ENCODE measurements around the gene DISC1.

DISC1 gene

DNA sequence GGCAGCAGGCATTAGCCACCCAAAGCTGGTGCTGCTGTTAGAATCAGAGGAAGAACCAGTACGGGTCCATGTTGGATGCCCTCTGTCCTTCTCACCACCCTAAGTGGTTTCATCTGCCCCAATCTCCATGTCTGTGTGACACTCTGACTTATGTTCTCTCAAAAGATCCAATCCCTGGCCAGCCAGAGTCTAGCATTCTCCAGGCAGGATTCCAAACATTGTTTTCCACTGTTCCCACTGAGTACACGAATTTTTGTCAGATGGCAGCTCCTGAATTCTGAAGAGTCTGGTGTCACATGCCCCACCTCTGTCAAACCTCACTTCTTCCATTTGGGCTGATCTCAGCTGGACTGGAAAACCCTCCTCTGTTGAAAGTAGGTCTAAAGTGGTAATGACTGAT is 166.0 kb downstream of the DISC1 start (continued):
- TF ChIP-seq, protein P1, sequence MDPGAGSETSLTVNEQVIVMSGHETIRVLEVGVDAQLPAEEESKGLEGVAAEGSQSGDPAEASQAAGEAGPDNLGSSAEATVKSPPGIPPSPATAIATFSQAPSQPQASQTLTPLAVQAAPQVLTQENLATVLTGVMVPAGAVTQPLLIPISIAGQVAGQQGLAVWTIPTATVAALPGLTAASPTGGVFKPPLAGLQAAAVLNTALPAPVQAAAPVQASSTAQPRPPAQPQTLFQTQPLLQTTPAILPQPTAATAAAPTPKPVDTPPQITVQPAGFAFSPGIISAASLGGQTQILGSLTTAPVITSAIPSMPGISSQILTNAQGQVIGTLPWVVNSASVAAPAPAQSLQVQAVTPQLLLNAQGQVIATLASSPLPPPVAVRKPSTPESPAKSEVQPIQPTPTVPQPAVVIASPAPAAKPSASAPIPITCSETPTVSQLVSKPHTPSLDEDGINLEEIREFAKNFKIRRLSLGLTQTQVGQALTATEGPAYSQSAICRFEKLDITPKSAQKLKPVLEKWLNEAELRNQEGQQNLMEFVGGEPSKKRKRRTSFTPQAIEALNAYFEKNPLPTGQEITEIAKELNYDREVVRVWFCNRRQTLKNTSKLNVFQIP (CRISPR knock-in tag; IDR thresholded peaks at IDR 0.05; ENCODE audit: borderline replicate concordance, low read depth) = no peak
- TF ChIP-seq ISL1 (CRISPR knock-in tag; IDR thresholded peaks at IDR 0.05) (no peak), SNAI2 (CRISPR knock-in tag; IDR thresholded peaks at IDR 0.05) (no peak)

DNA sequence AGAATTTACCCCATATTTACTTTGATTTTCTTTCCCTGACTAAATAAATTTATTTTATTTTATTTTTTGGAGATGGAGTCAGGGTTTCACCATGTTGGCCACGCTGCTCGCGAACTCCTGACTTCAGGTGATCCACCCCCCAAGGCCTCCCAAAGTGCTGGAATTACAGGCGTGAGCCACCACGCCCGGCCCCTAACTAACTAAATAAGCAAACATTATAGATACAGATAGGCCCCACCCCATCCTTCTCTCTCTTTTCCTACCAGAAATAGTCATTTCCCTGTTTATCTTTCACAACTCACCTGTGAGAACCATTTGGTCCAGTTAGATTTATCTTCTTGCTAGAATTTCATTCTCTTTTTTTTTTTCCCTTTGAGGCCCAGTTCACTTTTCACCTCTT is 167.3 kb downstream of the DISC1 start:
- TF ChIP-seq BACH2 (CRISPR knock-in tag; IDR thresholded peaks at IDR 0.05; ENCODE audit: borderline replicate concordance) = no peak
- TF ChIP-seq ZFP3 (CRISPR knock-in tag; IDR thresholded peaks at IDR 0.05) = no peak
- TF ChIP-seq, protein P2, sequence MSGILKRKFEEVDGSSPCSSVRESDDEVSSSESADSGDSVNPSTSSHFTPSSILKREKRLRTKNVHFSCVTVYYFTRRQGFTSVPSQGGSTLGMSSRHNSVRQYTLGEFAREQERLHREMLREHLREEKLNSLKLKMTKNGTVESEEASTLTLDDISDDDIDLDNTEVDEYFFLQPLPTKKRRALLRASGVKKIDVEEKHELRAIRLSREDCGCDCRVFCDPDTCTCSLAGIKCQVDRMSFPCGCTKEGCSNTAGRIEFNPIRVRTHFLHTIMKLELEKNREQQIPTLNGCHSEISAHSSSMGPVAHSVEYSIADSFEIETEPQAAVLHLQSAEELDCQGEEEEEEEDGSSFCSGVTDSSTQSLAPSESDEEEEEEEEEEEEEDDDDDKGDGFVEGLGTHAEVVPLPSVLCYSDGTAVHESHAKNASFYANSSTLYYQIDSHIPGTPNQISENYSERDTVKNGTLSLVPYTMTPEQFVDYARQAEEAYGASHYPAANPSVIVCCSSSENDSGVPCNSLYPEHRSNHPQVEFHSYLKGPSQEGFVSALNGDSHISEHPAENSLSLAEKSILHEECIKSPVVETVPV (CRISPR knock-in tag; IDR thresholded peaks at IDR 0.05) = no peak
- TF ChIP-seq ZNF8 (CRISPR knock-in tag; IDR thresholded peaks at IDR 0.05) = no peak
- no peak for TF ChIP-seq SNAI2 (CRISPR knock-in tag; IDR thresholded peaks at IDR 0.05)
- TF ChIP-seq RARB (CRISPR knock-in tag; IDR thresholded peaks at IDR 0.05) = no peak
- TF ChIP-seq ZC3H10 (CRISPR knock-in tag; IDR thresholded peaks at IDR 0.05) = no peak
- TF ChIP-seq ZFP30 (CRISPR knock-in tag; IDR thresholded peaks at IDR 0.05) = no peak
- TF ChIP-seq OSR1 (CRISPR knock-in tag; IDR thresholded peaks at IDR 0.05) = no peak
- TF ChIP-seq GLIS3 (CRISPR knock-in tag; IDR thresholded peaks at IDR 0.05) = no peak
- no peak for ATAC-seq

GRCh38 chr1:231796141-231796540 is 169.6 kb downstream of the DISC1 start:
- TF ChIP-seq TCF4 (CRISPR knock-in tag; IDR thresholded peaks at IDR 0.05; ENCODE audit: borderline replicate concordance) (no peak), ZFP30 (CRISPR knock-in tag; IDR thresholded peaks at IDR 0.05) (no peak), ZC3H10 (CRISPR knock-in tag; IDR thresholded peaks at IDR 0.05) (no peak), ESRRG (CRISPR knock-in tag; IDR thresholded peaks at IDR 0.05) (no peak), SNAI2 (CRISPR knock-in tag; IDR thresholded peaks at IDR 0.05) (no peak), CREB5 (CRISPR knock-in tag; IDR thresholded peaks at IDR 0.05; ENCODE audit: low read depth) (no peak), ZNF70 (CRISPR knock-in tag; IDR thresholded peaks at IDR 0.05) (no peak), ZFP3 (CRISPR knock-in tag; IDR thresholded peaks at IDR 0.05) (no peak), PPARA (CRISPR knock-in tag; IDR thresholded peaks at IDR 0.05; ENCODE audit: borderline replicate concordance) (no peak), RARB (CRISPR knock-in tag; IDR thresholded peaks at IDR 0.05) (no peak)
- no peak for ATAC-seq

- ATAC-seq = no peak; the same call in 2 of the 3 replicates
- TF ChIP-seq GLIS3 (CRISPR knock-in tag; IDR thresholded peaks at IDR 0.05) (no peak), TSHZ2 (CRISPR knock-in tag; IDR thresholded peaks at IDR 0.05) (no peak), ZFP3 (CRISPR knock-in tag; IDR thresholded peaks at IDR 0.05) (no peak), RARB (CRISPR knock-in tag; IDR thresholded peaks at IDR 0.05) (no peak)
- TF ChIP-seq, protein P1 (CRISPR knock-in tag; IDR thresholded peaks at IDR 0.05; ENCODE audit: borderline replicate concordance, low read depth) = no peak
Observed at GRCh38 chr1:231799363-231799986, 172.9 kb downstream of the DISC1 start.
